ENCODE results near the gene CYB5R4. TPM values are rescaled to one million over a fixed set of nuclear protein-coding genes. Genes with fewer than 3 reads are reported as not detected.

Gene CYB5R4
- total RNA-seq, 1 experiment from 2014 or later, result 18.9 TPM

DNA sequence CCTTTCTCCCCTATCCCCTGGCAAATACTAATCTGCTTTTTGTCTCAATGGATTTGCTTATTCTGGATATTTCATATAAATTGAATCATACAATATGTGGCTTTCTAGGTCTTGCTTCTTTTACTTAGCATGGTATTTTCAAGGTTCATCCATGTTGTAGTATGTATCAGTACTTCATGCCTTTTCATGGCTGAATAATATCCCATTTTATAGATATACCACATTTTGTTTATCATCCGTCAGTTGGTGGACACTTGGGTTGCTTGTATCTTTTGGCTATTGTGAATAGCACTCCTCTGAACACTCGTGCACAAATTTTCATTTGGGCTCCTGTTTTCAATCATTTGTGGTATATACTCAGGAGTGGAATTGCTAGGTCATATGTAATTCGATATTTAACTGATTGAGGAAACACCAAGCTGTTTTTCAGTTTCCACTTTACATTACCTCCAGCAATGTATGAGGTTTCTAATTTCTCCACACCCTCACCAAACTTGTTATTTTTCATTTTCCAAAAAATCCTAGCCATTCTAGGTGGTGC, 36.8 kb upstream of the CYB5R4 start:
- intact Hi-C loops (cut with micrococcal nuclease), result no loop called here
- TF ChIP-seq, protein P1, sequence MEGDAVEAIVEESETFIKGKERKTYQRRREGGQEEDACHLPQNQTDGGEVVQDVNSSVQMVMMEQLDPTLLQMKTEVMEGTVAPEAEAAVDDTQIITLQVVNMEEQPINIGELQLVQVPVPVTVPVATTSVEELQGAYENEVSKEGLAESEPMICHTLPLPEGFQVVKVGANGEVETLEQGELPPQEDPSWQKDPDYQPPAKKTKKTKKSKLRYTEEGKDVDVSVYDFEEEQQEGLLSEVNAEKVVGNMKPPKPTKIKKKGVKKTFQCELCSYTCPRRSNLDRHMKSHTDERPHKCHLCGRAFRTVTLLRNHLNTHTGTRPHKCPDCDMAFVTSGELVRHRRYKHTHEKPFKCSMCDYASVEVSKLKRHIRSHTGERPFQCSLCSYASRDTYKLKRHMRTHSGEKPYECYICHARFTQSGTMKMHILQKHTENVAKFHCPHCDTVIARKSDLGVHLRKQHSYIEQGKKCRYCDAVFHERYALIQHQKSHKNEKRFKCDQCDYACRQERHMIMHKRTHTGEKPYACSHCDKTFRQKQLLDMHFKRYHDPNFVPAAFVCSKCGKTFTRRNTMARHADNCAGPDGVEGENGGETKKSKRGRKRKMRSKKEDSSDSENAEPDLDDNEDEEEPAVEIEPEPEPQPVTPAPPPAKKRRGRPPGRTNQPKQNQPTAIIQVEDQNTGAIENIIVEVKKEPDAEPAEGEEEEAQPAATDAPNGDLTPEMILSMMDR (IDR thresholded peaks at IDR 0.05; ENCODE audit: unreplicated experiment), result no peak
- H3K36me3 Mint-ChIP-seq (ENCODE audit: insufficient read depth, unreplicated experiment), result no peaks in the 10 kb centered on the region
- no peaks in the 10 kb centered on the region for H3K9me3 Mint-ChIP-seq (ENCODE audit: unreplicated experiment)
- no peak overlapping the region for H3K27ac Mint-ChIP-seq (ENCODE audit: low read depth, unreplicated experiment)
- no peak overlapping the region for H3K4me3 Mint-ChIP-seq (ENCODE audit: unreplicated experiment)
- no peaks in the 10 kb centered on the region for H3K27me3 Mint-ChIP-seq (ENCODE audit: insufficient read depth, unreplicated experiment)
- ChIA-PET CTCF (interaction anchor here (2.7 kb wide), 1 partner anchor 207 kb away, joined by 11 read pairs; no protein-coding TSS in a partner anchor), POLR2A (interaction anchor here (0.8 kb wide), 1 partner anchor 37 kb away, joined by 3 read pairs; the partner anchor contains the start of gene CYB5R4)
- H3K4me1 Mint-ChIP-seq (ENCODE audit: insufficient read depth, unreplicated experiment), result peaks cover 10% of the 10 kb centered on the region
- BruUV-seq (replicated peaks), result no TSS peak
- no peak for DNase-seq (ENCODE audit: unreplicated experiment)

DNA sequence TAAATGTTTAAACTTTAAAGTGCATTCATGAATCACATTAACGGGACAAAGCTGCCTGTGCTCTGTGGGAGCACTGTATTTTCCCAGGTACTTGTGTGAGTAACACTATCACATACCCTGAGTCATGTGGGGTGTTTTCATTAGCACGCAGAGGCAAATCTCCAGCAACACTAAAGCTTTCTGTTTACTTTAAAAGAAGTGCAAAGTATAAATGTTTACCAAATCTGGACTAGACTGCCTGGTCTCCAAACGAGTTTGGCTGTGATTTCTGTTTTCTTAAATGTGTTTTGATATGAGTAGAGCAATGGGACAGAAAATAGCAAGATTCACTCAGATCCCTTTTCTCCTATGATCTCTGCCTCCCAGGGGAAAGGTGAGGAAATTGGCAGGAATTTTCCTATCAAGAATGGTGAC, 35.1 kb upstream of the CYB5R4 start:
- Mint-ChIP-seq H3K9me3 (ENCODE audit: unreplicated experiment) (no peaks in the 10 kb centered on the region), H3K4me1 (ENCODE audit: insufficient read depth, unreplicated experiment) (peaks cover 10% of the 10 kb centered on the region), H3K27me3 (ENCODE audit: insufficient read depth, unreplicated experiment) (no peaks in the 10 kb centered on the region), H3K4me3 (ENCODE audit: unreplicated experiment) (no peak overlapping the region), H3K27ac (ENCODE audit: low read depth, unreplicated experiment) (peak overlapping the region; percentile 51), H3K36me3 (ENCODE audit: insufficient read depth, unreplicated experiment) (no peaks in the 10 kb centered on the region)
- peak; percentile 73 for DNase-seq (ENCODE audit: unreplicated experiment)
- TF ChIP-seq, protein P1 (IDR thresholded peaks at IDR 0.05; ENCODE audit: unreplicated experiment), result no peak
- POLR2A ChIA-PET, result interaction anchor here (1.0 to 1.6 kb wide), 3 partner anchors 16 to 43 kb away, joined by 3 to 6 read pairs (median 4); partner anchors contain the start of gene CYB5R4
- CTCF ChIA-PET, result interaction anchor here (0.6 to 2.7 kb wide), 5 partner anchors 16 to 358 kb away, joined by 3 to 11 read pairs (median 3); no protein-coding TSS in a partner anchor
- intact Hi-C loops (cut with micrococcal nuclease), result no loop called here
- BruUV-seq (replicated peaks), result no TSS peak

DNA sequence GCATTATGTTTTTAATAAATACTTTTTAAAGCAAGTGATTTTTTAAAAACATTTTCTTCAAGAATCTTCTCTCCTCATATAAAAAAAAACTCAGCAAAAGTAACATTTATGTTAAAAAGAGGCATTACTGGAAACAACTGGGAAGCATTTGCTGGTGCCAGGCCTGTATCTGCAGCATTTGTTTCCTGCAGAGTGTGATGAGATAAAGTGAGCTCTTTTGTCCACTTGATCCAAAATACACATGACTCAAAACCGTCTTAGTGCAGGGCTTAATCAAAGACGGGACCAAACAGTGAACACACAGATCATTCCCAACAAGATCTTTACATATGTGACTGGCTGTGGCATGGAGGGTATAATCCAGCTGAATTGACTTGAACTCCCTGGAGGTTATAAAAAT, 34.7 kb upstream of the CYB5R4 start:
- BruUV-seq (replicated peaks), result no TSS peak
- Mint-ChIP-seq H3K4me1 (ENCODE audit: insufficient read depth, unreplicated experiment) (peaks cover 10% of the 10 kb centered on the region), H3K27me3 (ENCODE audit: insufficient read depth, unreplicated experiment) (no peaks in the 10 kb centered on the region), H3K9me3 (ENCODE audit: unreplicated experiment) (no peaks in the 10 kb centered on the region), H3K4me3 (ENCODE audit: unreplicated experiment) (no peak overlapping the region), H3K27ac (ENCODE audit: low read depth, unreplicated experiment) (peak overlapping the region; percentile 51), H3K36me3 (ENCODE audit: insufficient read depth, unreplicated experiment) (no peaks in the 10 kb centered on the region)
- CTCF ChIA-PET, result interaction anchor here (0.6 to 2.7 kb wide), 4 partner anchors 15 to 209 kb away, joined by 3 to 11 read pairs (median 3); no protein-coding TSS in a partner anchor
- POLR2A ChIA-PET, result interaction anchor here (1.0 to 1.6 kb wide), 3 partner anchors 15 to 43 kb away, joined by 3 to 6 read pairs (median 4); partner anchors contain the start of gene CYB5R4
- intact Hi-C loops (cut with micrococcal nuclease), result no loop called here
- TF ChIP-seq, protein P1 (IDR thresholded peaks at IDR 0.05; ENCODE audit: unreplicated experiment), result no peak
- DNase-seq (ENCODE audit: unreplicated experiment), result no peak

DNA sequence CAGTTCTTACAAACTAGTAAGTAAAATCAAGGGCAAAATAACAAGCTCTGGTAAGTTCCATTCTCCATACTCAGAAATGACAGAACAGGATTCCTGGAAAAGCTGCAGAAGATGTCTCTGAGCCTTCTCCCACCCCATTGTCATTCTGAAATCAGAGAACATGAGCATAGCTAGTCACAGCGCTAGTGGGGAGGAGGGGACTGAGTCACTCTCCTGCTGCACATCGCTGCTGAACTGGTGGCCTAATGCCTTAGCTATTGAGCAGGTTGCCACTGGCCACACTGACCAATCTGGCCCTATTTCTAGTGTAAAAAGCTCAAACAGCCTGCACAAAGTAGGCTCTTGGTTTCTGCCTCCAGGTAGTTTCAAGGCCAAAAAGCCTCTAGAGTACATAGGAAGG, 32.4 kb upstream of the CYB5R4 start:
- intact Hi-C loops (cut with micrococcal nuclease), result no loop called here
- ChIA-PET CTCF (interaction anchor here (0.8 to 1.2 kb wide), 4 partner anchors 10 to 401 kb away, joined by 3 to 4 read pairs (median 3); partner anchors contain the start of gene CEP162), POLR2A (interaction anchor here (0.7 to 0.9 kb wide), 2 partner anchors 22 to 32 kb away, joined by 3 read pairs; partner anchors contain the start of gene CYB5R4)
- H3K4me3 Mint-ChIP-seq (ENCODE audit: unreplicated experiment), result no peak overlapping the region
- TF ChIP-seq, protein P1 (IDR thresholded peaks at IDR 0.05; ENCODE audit: unreplicated experiment), result no peak
- H3K36me3 Mint-ChIP-seq (ENCODE audit: insufficient read depth, unreplicated experiment), result no peaks in the 10 kb centered on the region
- H3K27ac Mint-ChIP-seq (ENCODE audit: low read depth, unreplicated experiment), result no peak overlapping the region
- H3K27me3 Mint-ChIP-seq (ENCODE audit: insufficient read depth, unreplicated experiment), result peaks cover 11% of the 10 kb centered on the region
- DNase-seq (ENCODE audit: unreplicated experiment), result peak; percentile 24
- BruUV-seq (replicated peaks), result no TSS peak
- peaks cover 10% of the 10 kb centered on the region for H3K4me1 Mint-ChIP-seq (ENCODE audit: insufficient read depth, unreplicated experiment)
- peaks cover 8% of the 10 kb centered on the region for H3K9me3 Mint-ChIP-seq (ENCODE audit: unreplicated experiment)
